Astrocyte of the cerebellum (primary cell): Measurements from ENCODE around the gene C16orf90.

ENCODE experiments used
- DNase-seq: peaks from one replicate; pipeline ENCODE4 v3.0.0-alpha.2; 2011; ENCODE audit warnings: low read depth
- H3K4me3 ChIP-seq: 2 replicates; pipeline ENCODE4 v1.5.1; 2011; ENCODE audit warnings: mild to moderate bottlenecking, low read depth, low read length, moderate library complexity
- in situ Hi-C: cut with HindIII; loops from 2 replicates; pipeline ENCODE4 v1.10.0; 2017; ENCODE audit warnings: low sequenced_read_pairs
- TF ChIP-seq, protein P1 (sequence below): IDR thresholded peaks from 2 replicates; pipeline ENCODE4 v1.5.1; 2012; ENCODE audit warnings: low read length, low read depth, moderate library complexity, mild to moderate bottlenecking; ENCODE audit errors: missing control alignments

C16orf90 gene

DNA sequence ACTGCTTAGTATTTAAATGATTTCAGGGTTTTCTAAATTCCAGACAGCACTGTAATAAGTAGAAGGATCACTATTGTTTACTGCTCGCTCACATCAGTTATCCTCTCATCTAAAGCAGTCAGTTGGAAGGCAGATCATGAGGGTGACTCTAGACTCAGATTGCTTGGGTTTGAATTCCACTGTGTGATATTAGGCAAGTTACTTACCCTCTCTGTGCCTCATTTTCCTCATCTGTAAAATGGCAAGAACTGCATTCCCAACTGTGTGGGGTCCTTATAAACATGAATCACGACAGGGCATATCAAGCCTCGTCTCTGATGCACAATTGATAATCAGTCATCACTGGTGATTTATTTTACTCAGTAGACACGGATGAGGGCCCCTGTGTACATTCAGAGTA, 20.6 kb upstream of the C16orf90 start:
- in situ Hi-C loops: no loop called here
- no peak for DNase-seq

GRCh38 chr16:3514621-3515020, 19.3 kb upstream of the C16orf90 start:
- H3K4me3 ChIP-seq: no peak overlapping the region
- TF ChIP-seq, protein P1, sequence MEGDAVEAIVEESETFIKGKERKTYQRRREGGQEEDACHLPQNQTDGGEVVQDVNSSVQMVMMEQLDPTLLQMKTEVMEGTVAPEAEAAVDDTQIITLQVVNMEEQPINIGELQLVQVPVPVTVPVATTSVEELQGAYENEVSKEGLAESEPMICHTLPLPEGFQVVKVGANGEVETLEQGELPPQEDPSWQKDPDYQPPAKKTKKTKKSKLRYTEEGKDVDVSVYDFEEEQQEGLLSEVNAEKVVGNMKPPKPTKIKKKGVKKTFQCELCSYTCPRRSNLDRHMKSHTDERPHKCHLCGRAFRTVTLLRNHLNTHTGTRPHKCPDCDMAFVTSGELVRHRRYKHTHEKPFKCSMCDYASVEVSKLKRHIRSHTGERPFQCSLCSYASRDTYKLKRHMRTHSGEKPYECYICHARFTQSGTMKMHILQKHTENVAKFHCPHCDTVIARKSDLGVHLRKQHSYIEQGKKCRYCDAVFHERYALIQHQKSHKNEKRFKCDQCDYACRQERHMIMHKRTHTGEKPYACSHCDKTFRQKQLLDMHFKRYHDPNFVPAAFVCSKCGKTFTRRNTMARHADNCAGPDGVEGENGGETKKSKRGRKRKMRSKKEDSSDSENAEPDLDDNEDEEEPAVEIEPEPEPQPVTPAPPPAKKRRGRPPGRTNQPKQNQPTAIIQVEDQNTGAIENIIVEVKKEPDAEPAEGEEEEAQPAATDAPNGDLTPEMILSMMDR: no peak
- DNase-seq: no peak
- in situ Hi-C loops: no loop called here

More for the DNA sequence above, 20.6 kb upstream of the C16orf90 start:
- TF ChIP-seq, protein P1: no peak
- no peak overlapping the region for H3K4me3 ChIP-seq

DNA sequence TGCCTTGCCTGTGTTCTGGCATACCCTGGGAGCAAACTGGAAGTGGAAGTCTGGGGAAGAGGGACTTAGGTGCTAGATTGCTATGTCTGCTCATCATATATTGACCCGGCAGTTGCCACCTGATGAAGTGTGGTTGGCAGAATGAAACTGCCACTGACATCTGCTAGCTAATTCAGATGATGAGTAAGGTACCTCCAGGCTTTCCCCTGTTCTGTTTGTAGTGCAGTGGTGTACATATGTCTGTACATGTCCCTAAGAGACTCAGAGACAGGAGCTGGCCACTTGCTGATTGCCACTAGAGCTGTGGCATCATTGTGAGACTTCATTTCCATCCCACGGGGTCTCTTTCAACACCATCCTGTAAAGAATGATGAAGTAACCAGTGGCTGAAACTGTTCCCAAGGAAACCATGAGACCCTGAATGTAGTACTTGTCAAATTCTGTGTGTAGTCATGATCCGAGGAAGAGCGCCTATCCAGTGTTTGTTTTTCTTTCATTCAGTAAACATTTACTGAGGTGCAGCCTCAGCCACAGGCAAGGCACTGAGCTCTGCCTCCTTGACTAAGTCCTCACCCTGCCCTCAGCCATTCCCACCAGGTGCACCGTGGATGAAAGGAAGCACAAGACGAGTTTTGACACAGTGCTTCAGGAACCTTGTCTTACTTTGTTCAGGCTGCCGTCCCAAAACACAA, 18.7 kb upstream of the C16orf90 start:
- H3K4me3 ChIP-seq: no peak overlapping the region
- no peak for DNase-seq
- in situ Hi-C loops: no loop called here
- TF ChIP-seq, protein P1: no peak

DNA sequence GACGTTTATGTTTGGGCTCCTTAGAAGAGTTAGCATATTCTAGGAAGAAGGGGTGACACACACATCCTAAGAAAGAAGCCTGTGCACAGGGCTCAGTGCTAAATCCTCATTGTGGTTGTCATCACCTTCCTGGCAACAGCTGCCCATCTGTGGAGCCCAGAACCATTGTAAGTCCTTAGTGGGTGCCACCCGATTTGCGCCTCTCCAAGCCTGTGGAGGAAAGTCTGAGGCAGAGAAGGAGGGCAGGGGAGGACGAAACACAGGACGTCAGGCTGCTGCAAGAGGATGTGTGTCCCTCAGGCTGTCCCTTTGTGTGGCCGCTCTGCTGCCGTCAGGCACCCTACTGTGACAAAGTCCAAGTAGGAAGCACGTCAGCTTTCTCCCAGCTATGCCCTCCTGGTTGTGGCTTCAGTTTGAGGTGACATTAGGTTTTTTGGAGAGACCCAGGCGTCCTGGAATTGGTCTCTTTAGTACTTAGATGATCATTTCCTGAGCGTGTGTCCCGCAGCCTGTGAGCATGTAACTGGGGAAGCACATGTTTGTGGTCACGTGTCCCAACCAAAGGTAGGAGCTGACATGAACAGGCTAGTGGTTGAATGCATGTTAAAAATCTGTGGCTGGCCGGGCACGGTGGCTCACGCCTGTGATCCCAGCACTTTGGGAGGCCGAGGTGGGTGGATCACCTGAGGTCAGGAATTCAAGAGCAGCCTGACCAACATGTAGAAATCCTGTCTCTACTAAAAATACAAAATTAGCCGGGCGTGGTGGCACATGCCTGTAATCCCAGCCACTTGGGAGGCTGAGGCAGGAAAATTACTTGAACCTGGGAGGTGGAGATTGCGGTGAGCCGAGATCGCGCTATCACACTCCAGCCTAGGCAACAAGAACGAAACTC, 16.2 kb upstream of the C16orf90 start:
- H3K4me3 ChIP-seq: no peak overlapping the region
- no peak for DNase-seq
- in situ Hi-C loops: no loop called here
- TF ChIP-seq, protein P1: no peak

- H3K4me3 ChIP-seq: no peak overlapping the region
- DNase-seq: no peak
- TF ChIP-seq, protein P1: no peak
- in situ Hi-C loops: no loop called here
Measured at GRCh38 chr16:3510416-3510815, 15.1 kb upstream of the C16orf90 start.

GRCh38 chr16:3509470-3509928, 14.2 kb upstream of the C16orf90 start:
- DNase-seq: peak; percentile 15
- no peak overlapping the region for H3K4me3 ChIP-seq
- in situ Hi-C loops: loop anchor here (5.0 to 10.0 kb wide), 2 partner anchors 65 to 103 kb away; partner anchors contain the start of genes NAA60, SLX4 and ZNF597
- TF ChIP-seq, protein P1: no peak
